K562 (cell line): ENCODE data around the gene LYST. TPM values are rescaled to one million over a fixed set of nuclear protein-coding genes. Genes with fewer than 3 reads are reported as not detected.

Experiments
- ATAC-seq: fragments of 200-7000 bp; cut with Tn5 transposase; 3 replicates; pipeline ENCODE4 v1.9.1; 2020; ENCODE audit warnings: moderate library complexity
- BruUV-seq: library from RNA; stranded (reverse); fragments of 400-500 nt; replicated peaks from 2 replicates; lab custom pipeline; 2021; lab: Mats Ljungman, UMichigan
- CTCF ChIA-PET: fragments of 300-600 bp; formaldehyde crosslinking; extraction: SDS; loops from one replicate; lab custom pipeline; 2021; ENCODE audit warnings: low intra/inter-chr PET ratio; lab: Yijun Ruan, JAX
- POLR2A ChIA-PET: fragments of 300-600, 350-650 bp; sonication (Branson Sonifier 250); formaldehyde crosslinking; extraction: SDS; loops from one replicate; lab custom pipeline; 2021; ENCODE audit warnings: antibody characterized with exemption, inconsistent platforms; lab: Yijun Ruan, JAX
- DNase-seq, 4 experiments: peaks; one replicate each; pipeline versions ENCODE4 v3.0.0 to v3.0.0-alpha.2; 2011 to 2018; ENCODE audit warnings: low spot score in 3 of 4, mixed read lengths in 3 of 4; ENCODE audit errors: extremely low read depth in 1 of 4
- FAIRE-seq: peaks from 2 replicates; lab custom pipeline; 2011; peaks lifted over from hg19 to GRCh38; lab: Jason Lieb, UNC
- H2AFZ ChIP-seq: 2 replicates; pipeline ENCODE4 v1.6.0; 2011; ENCODE audit warnings: low read depth, low read length, control low read depth, inconsistent platforms
- H3K27ac ChIP-seq: fragments of 200-600 bp; 3 replicates; pipeline ENCODE4 v1.8.0; 2011; ENCODE audit warnings: low read depth, mild to moderate bottlenecking, control low read depth, inconsistent platforms, low read length, moderate library complexity, mixed read lengths; ENCODE audit errors: extremely low read depth
- H3K27me3 ChIP-seq, 2 experiments: fragments of 300-600 bp in 1 of 2; 2 replicates in 1 of 2; 3 replicates in 1 of 2; pipeline versions ENCODE4 v1.6.0 to v1.8.0; 2011; ENCODE audit warnings: inconsistent platforms in 2 of 2, low read length in 2 of 2, mild to moderate bottlenecking in 1 of 2, mixed read lengths in 1 of 2, moderate library complexity in 1 of 2; ENCODE audit not compliant: control insufficient read depth in 2 of 2, insufficient read depth in 2 of 2
- H3K36me3 ChIP-seq: fragments of 300-600 bp; 3 replicates; pipeline ENCODE4 v1.8.0; 2011; ENCODE audit warnings: mild to moderate bottlenecking, low read length, inconsistent platforms; ENCODE audit not compliant: control insufficient read depth, insufficient read depth
- H3K4me1 ChIP-seq, 2 experiments: fragments of 200-600 bp in 1 of 2; replicated peaks in 1 of 2; 2 replicates in 1 of 2; 3 replicates in 1 of 2; pipeline versions ENCODE4 v1.5.1 to v1.8.0; 2011; ENCODE audit warnings: inconsistent platforms in 2 of 2, low read length in 2 of 2, mild to moderate bottlenecking in 1 of 2, mixed read lengths in 1 of 2, moderate library complexity in 1 of 2; ENCODE audit not compliant: control insufficient read depth in 2 of 2, insufficient read depth in 2 of 2
- H3K4me2 ChIP-seq: 2 replicates; pipeline ENCODE4 v1.6.1; 2011; ENCODE audit warnings: low read length, control low read depth, inconsistent platforms, mixed read lengths; ENCODE audit not compliant: insufficient read depth
- H3K4me3 ChIP-seq: fragments of 200-600 bp; sonication (generic), shearing (Covaris generic); 2 replicates; pipeline ENCODE4 v1.5.1; 2016; ENCODE audit warnings: control low read depth, inconsistent platforms
- H3K79me2 ChIP-seq: fragments of 200-600 bp; 3 replicates; pipeline ENCODE4 v1.8.0; 2011; ENCODE audit warnings: low read length, inconsistent platforms; ENCODE audit not compliant: control insufficient read depth, insufficient read depth
- H3K9ac ChIP-seq, 2 experiments: 2 replicates each; pipeline versions ENCODE4 v1.6.0 to v1.6.1; 2011; ENCODE audit warnings: low read depth in 2 of 2, low read length in 2 of 2, control low read depth in 1 of 2, inconsistent platforms in 1 of 2, mild to moderate bottlenecking in 1 of 2, mixed read lengths in 1 of 2; ENCODE audit not compliant: insufficient read depth in 1 of 2
- H3K9me1 ChIP-seq: one replicate; pipeline ENCODE4 v1.6.0; 2011; ENCODE audit warnings: inconsistent platforms, mild to moderate bottlenecking, low read length, moderate library complexity; ENCODE audit not compliant: control insufficient read depth, insufficient read depth
- H3K9me3 ChIP-seq: replicated peaks from 2 replicates; pipeline ENCODE4 v1.5.1; 2011; ENCODE audit warnings: low read depth, low read length, inconsistent platforms; ENCODE audit not compliant: control insufficient read depth, insufficient read depth
- H4K20me1 ChIP-seq: replicated peaks from 2 replicates; pipeline ENCODE4 v1.6.1; 2011; ENCODE audit warnings: low read length, inconsistent platforms, mixed read lengths; ENCODE audit not compliant: control insufficient read depth, insufficient read depth
- EP300 ChIP-seq: IDR thresholded peaks from 2 replicates; pipeline ENCODE4 v1.6.1; 2012; ENCODE audit warnings: low read length, improper control_type of control experiment
- ESRRB ChIP-seq: fragments of 250-450 bp; sonication (Bioruptor Pico); IDR thresholded peaks from 2 replicates; pipeline ENCODE4 v1.5.0; 2020; ENCODE audit warnings: mild to moderate bottlenecking, moderate library complexity, borderline replicate concordance
- GTF2E2 ChIP-seq: fragments of 200-800 bp; sonication (Bioruptor generic); IDR thresholded peaks from 2 replicates; pipeline ENCODE4 v1.6.1; 2016; ENCODE audit warnings: missing genetic modification characterization, missing compliant biosample characterization
- SMARCE1 ChIP-seq: fragments of 450-650 bp; IDR thresholded peaks from 2 replicates; pipeline ENCODE4 v1.7.1; 2016; ENCODE audit warnings: mild to moderate bottlenecking
- SRF ChIP-seq, 2 experiments: fragments of 250-450, 450-650 bp in 1 of 2; sonication (Bioruptor Pico) in 1 of 2; sonication (generic) in 1 of 2; formaldehyde crosslinking; IDR thresholded peaks; 2 replicates each; pipeline versions ENCODE4 v1.5.0 to v1.5.1; 2020 to 2022; ENCODE audit warnings: mild to moderate bottlenecking in 1 of 2, missing genetic modification reagents in 1 of 2
- TAF1 ChIP-seq: IDR thresholded peaks from 2 replicates; pipeline ENCODE4 v1.6.1; 2011; ENCODE audit warnings: mild to moderate bottlenecking, low read length, moderate library complexity; ENCODE audit not compliant: insufficient read depth, control insufficient read depth, severe bottlenecking; ENCODE audit errors: extremely low read depth
- ZNF695 ChIP-seq: fragments of 450-650 bp; formaldehyde crosslinking; IDR thresholded peaks from 2 replicates; pipeline ENCODE4 v1.4.0; 2020; ENCODE audit warnings: mild to moderate bottlenecking, moderate library complexity
- WGBS: fragments of 100-300 bp; shearing (Covaris generic); methylation state at CpG from one replicate; pipeline ENCODE4 v1.1.6; 2016; ENCODE audit warnings: low coverage, mixed read lengths; ENCODE audit not compliant: insufficient coverage; ENCODE audit errors: missing lambda C conversion rate; 5-methylcytosine and 5-hydroxymethylcytosine counted together
- in situ Hi-C: fragments of 300-500 bp; cut with MboI; formaldehyde crosslinking; loops from 4 replicates; pipeline ENCODE4 v1.15.0; 2018; ENCODE audit warnings: inconsistent platforms, mixed read lengths
- intact Hi-C: fragments of 100-400 bp; cut with micrococcal nuclease; formaldehyde crosslinking; loops from 2 replicates; pipeline ENCODE4 v1.14.2; 2022
- polyA plus RNA-seq, 8 experiments: library from polyadenylated mRNA; depleted of rRNA in 4 of 8; stranded (reverse) in 5 of 8; unstranded in 3 of 8; fragments of >200 nt; fragmentation: Nextera tagmentation in 2 of 8; fragmentation: Illumina TruSeq in 1 of 8; extraction: Ambion mirVana in 2 of 8; extraction: Trizol in 1 of 8; gene quantifications; 2 replicates each; pipeline versions ENCODE4 v1.2.1 to v1.2.3, GENCODE V29; 2011 to 2014; ENCODE audit warnings: inconsistent platforms in 1 of 8, missing spikeins in 1 of 8
- total RNA-seq, 7 experiments: library from RNA; depleted of rRNA in 6 of 7; stranded (reverse); fragments of >200 nt in 6 of 7; fragmentation: Illumina TruSeq in 2 of 7; extraction: Trizol in 2 of 7; gene quantifications; 2 replicates each; pipeline versions ENCODE4 v1.2.1 to v1.2.3, GENCODE V29; 2011 to 2021; ENCODE audit warnings: low replicate concordance in 1 of 7
- TF ChIP-seq, protein P1 (sequence below): fragments of 450-650 bp; formaldehyde crosslinking; IDR thresholded peaks from 2 replicates; pipeline ENCODE4 v1.4.0; 2022; ENCODE audit warnings: missing genetic modification characterization

Gene LYST
- total and polyA plus RNA-seq, 9 of the 15 experiments (the other 6 are each of a cell fraction or from before 2014, with no cell fraction given) = 0.73 to 2.4 (median 1.4) TPM

DNA sequence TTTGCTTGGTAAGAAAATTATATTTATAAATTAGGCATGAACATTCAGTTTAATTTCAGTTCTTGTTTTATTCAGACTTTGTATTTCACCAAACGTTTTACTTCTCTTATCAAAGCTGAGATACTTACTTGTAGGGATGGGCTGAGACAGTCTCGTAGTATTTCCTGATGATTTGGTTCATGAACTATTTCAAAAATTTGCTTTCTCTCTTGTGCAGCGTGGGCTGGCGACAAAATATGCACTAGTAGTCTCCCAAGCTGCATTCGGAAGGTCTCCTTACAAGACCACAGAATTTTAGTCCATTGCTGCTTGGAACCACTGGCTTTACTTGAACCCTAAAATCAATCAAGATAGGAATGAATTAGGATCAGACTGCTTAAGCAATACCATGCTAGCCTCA, 125.4 kb downstream of the LYST start:
- Histone ChIP-seq H3K79me2 (no peaks in the 10 kb centered on the region), H3K4me3 (no peak overlapping the region), H3K9me3 (no peaks in the 10 kb centered on the region)
- WGBS = 0% methylated on average over 5 of the region's 5 CpGs
- intact Hi-C loops = no loop called here
- POLR2A ChIA-PET = no interaction called here
- no TSS peak for BruUV-seq
- TF ChIP-seq, protein P1, sequence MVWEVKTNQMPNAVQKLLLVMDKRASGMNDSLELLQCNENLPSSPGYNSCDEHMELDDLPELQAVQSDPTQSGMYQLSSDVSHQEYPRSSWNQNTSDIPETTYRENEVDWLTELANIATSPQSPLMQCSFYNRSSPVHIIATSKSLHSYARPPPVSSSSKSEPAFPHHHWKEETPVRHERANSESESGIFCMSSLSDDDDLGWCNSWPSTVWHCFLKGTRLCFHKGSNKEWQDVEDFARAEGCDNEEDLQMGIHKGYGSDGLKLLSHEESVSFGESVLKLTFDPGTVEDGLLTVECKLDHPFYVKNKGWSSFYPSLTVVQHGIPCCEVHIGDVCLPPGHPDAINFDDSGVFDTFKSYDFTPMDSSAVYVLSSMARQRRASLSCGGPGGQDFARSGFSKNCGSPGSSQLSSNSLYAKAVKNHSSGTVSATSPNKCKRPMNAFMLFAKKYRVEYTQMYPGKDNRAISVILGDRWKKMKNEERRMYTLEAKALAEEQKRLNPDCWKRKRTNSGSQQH (CRISPR knock-in tag) = no peak
- TF ChIP-seq SRF (CRISPR knock-in tag; IDR thresholded peaks at IDR 0.05) = no peak
- TF ChIP-seq, all 486 proteins: peak for 0
- Histone ChIP-seq H3K4me1 (no peaks in the 10 kb centered on the region), H3K27me3 (peaks cover 4 to 5% of the 10 kb centered on the region in 2 experiments; a peak in 4 of 5 replicates), H4K20me1 (no peaks in the 10 kb centered on the region), H3K4me2 (no peak overlapping the region), H3K9me1 (no peaks in the 10 kb centered on the region), H3K27ac (no peak overlapping the region), H2AFZ (no peak overlapping the region), H3K36me3 (no peaks in the 10 kb centered on the region), H3K9ac (no peak overlapping the region)
- FAIRE-seq = no peak
- CTCF ChIA-PET = no interaction called here
- in situ Hi-C loops = no loop called here
- ATAC-seq = no peak
- no peak for DNase-seq

DNA sequence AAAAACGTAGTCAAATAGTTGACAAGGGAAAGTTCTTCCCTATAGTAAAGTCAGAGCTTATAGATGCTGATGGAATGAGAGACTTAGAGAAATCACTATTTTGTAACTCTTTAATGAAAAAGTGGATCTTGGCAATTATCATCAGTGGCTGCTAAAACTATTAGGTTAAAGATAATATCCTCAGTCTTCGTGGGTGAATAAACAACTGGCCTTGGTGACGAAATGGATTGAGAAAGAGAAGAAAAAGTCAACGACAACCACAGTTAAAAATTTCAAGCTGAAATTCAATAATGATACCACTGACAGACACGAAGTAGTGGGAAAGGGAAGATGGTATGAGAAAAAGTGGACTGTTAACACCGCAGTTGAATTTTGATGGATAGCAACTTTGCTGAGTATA, 127.1 kb downstream of the LYST start:
- DNase-seq (no peak), ATAC-seq (no peak), FAIRE-seq (no peak)
- H3K27ac ChIP-seq = no peak overlapping the region
- 2% methylated on average over 6 of the region's 6 CpGs for WGBS
- no peak overlapping the region for H3K4me3 ChIP-seq
- no peaks in the 10 kb centered on the region for H3K9me1 ChIP-seq
- in situ Hi-C loops (loop anchor here (10.0 kb wide), 1 partner anchor 225 kb away; no protein-coding TSS in a partner anchor), intact Hi-C loops (loop anchor here (5.0 kb wide), 1 partner anchor 647 kb away; no protein-coding TSS in a partner anchor)
- H3K4me2 ChIP-seq = no peak overlapping the region
- H3K9ac ChIP-seq = no peak overlapping the region
- H3K36me3 ChIP-seq = no peaks in the 10 kb centered on the region
- no peaks in the 10 kb centered on the region for H3K79me2 ChIP-seq
- H4K20me1 ChIP-seq = no peaks in the 10 kb centered on the region
- no peak overlapping the region for H2AFZ ChIP-seq
- CTCF ChIA-PET = no interaction called here
- no peaks in the 10 kb centered on the region for H3K9me3 ChIP-seq
- BruUV-seq = no TSS peak
- no peaks in the 10 kb centered on the region for H3K4me1 ChIP-seq
- H3K27me3 ChIP-seq = peaks cover 4 to 5% of the 10 kb centered on the region in 2 experiments; a peak in 4 of 5 replicates
- POLR2A ChIA-PET = interaction anchor here (0.7 kb wide), 1 partner anchor 573 kb away, joined by 4 read pairs; no protein-coding TSS in a partner anchor
- TF ChIP-seq TAF1 (no peak), SMARCE1 (no peak), EP300 (no peak), ZNF695 (CRISPR knock-in tag) (no peak), GTF2E2 (tag) (no peak), ESRRB (CRISPR knock-in tag) (no peak)
